Psoas muscle (tissue), 8 donors: ENCODE results near the gene GDF7. TPM values are rescaled to one million over a fixed set of nuclear protein-coding genes. Genes with fewer than 3 reads are reported as not detected.

ENCODE experiments used
- ATAC-seq, 4 donors: fragments of 200-7000 bp; cut with Tn5 transposase; one replicate each; pipeline ENCODE4 v1.9.1; 2020; ENCODE audit warnings: moderate library complexity in 3 of 4, mild to moderate bottlenecking in 2 of 4
- DNase-seq, 2 donors: peaks; one replicate each; pipeline ENCODE4 v3.0.0-alpha.2; 2020
- H3K27ac ChIP-seq: fragments of 200-600 bp; one replicate; pipeline ENCODE4 v1.8.0; 2022
- H3K27me3 ChIP-seq, 3 donors: fragments of 200-600 bp in 1 of 3; one replicate each; pipeline versions ENCODE4 v1.6.1 to v1.8.0; 2013 to 2022; ENCODE audit warnings: low read length in 2 of 3, mild to moderate bottlenecking in 2 of 3, moderate library complexity in 1 of 3; ENCODE audit not compliant: insufficient read depth in 3 of 3
- H3K36me3 ChIP-seq, 2 donors: fragments of 200-600 bp in 1 of 2; one replicate each; pipeline versions ENCODE4 v1.6.1 to v1.8.0; 2013 to 2022; ENCODE audit warnings: low read depth in 1 of 2, mild to moderate bottlenecking in 1 of 2, moderate library complexity in 1 of 2; ENCODE audit not compliant: insufficient read depth in 1 of 2
- H3K4me1 ChIP-seq: fragments of 200-600 bp; one replicate; pipeline ENCODE4 v1.8.0; 2022
- H3K4me3 ChIP-seq: fragments of 200-600 bp; one replicate; pipeline ENCODE4 v1.8.0; 2022; ENCODE audit warnings: mild to moderate bottlenecking
- H3K9me3 ChIP-seq: fragments of 200-600 bp; one replicate; pipeline ENCODE4 v1.8.0; 2022
- CTCF ChIP-seq: fragments of 200-600 bp; IDR thresholded peaks from one replicate; pipeline ENCODE4 v1.8.0; 2022; ENCODE audit warnings: antibody characterized with exemption
- WGBS, 3 donors: extraction: QIAGEN DNeasy Blood & Tissue Kit; methylation state at CpG; one replicate each; pipeline versions ENCODE4 v1.1.6 to v1.1.7; 2013; 5-methylcytosine and 5-hydroxymethylcytosine counted together
- intact Hi-C, 2 donors: fragments of 100-400 bp; cut with DNase I; formaldehyde crosslinking; loops; one replicate each; pipeline versions ENCODE4 v1.11.0 to v1.14.2; 2022
- polyA plus RNA-seq, 3 donors: library from polyadenylated mRNA; stranded (reverse); fragments of 200-250 nt; gene quantifications; one replicate each; pipeline ENCODE4 v1.2.3, GENCODE V29; 2013
- total RNA-seq, 4 donors: library from RNA; stranded (reverse); fragmentation: NEBNext Ultra II Directional in 2 of 4; extraction: Animal tissue kit (Norgen Biotek cat#: 25700) in 2 of 4; gene quantifications; one replicate each; pipeline versions ENCODE4 v1.2.1 to v1.2.4, GENCODE V29; 2021 to 2023
- donor health status: healthy with polysubstance abuse.
- donor health status: DM: no; HTN: no; CAD: no; lungs with moderate emphysema.
- donor health status: Bipolar disorder and iron deficiency.
- donor health status: healthy.
- donor health status: DM: yes; HTN: yes; CAD: no.
- donor health status: DM: no; HTN: no; CAD: no.
- donor health status: DM: no; HTN: no; CAD: no.
- donor health status: DM: yes; HTN: yes; CAD: no.

GDF7 gene
- total and polyA plus RNA-seq, 7 donors: 0.03 to 0.94 (median 0.04) TPM

GRCh38 chr2:20725782-20726181 is 58.8 kb downstream of the GDF7 start:
- no peaks in the 10 kb centered on the region for H3K9me3 ChIP-seq
- DNase-seq: no peak
- TF ChIP-seq CTCF: no peak
- intact Hi-C loops: no loop called here
- no peak overlapping the region for H3K4me3 ChIP-seq
- 92 to 95% (median 92%) methylated on average over 2 of the region's 2 CpGs for WGBS, 3 donors
- no peak for ATAC-seq
- H3K4me1 ChIP-seq: no peaks in the 10 kb centered on the region
- no peak overlapping the region for H3K27ac ChIP-seq
- no peaks in the 10 kb centered on the region for H3K36me3 ChIP-seq
- H3K27me3 ChIP-seq: no peaks in the 10 kb centered on the region

- no peaks in the 10 kb centered on the region for H3K36me3 ChIP-seq
- WGBS, 3 donors: 96 to 97% (median 97%) methylated on average over 5 of the region's 5 CpGs
Observed at GRCh38 chr2:20726913-20727312, 60.0 kb downstream of the GDF7 start.

GRCh38 chr2:20728114-20728758 is 61.3 kb downstream of the GDF7 start:
- no peak overlapping the region for H3K4me3 ChIP-seq
- H3K36me3 ChIP-seq: no peaks in the 10 kb centered on the region
- H3K9me3 ChIP-seq: no peaks in the 10 kb centered on the region
- H3K27ac ChIP-seq: no peak overlapping the region
- ATAC-seq (no peak), DNase-seq (no peak)
- H3K4me1 ChIP-seq: no peaks in the 10 kb centered on the region
- no peak for TF ChIP-seq CTCF
- intact Hi-C loops: no loop called here
- 43 to 57% (median 51%) methylated on average over 4 of the region's 4 CpGs for WGBS, 3 donors
- H3K27me3 ChIP-seq: no peaks in the 10 kb centered on the region

More at GRCh38 chr2:20726913-20727312, 60.0 kb downstream of the GDF7 start:
- H3K27ac ChIP-seq: no peak overlapping the region
- no peaks in the 10 kb centered on the region for H3K4me1 ChIP-seq
- intact Hi-C loops: no loop called here
- TF ChIP-seq CTCF: no peak
- ATAC-seq: no peak
- no peak for DNase-seq
- no peaks in the 10 kb centered on the region for H3K9me3 ChIP-seq
- no peaks in the 10 kb centered on the region for H3K27me3 ChIP-seq
- H3K4me3 ChIP-seq: no peak overlapping the region

Other genes with a start within 250 kb of the GDF7 start
- gene RHOB, start 220.1 kb upstream of the GDF7 start, total RNA-seq: 100 to 1,000 TPM; 111 to 370 (median 154) TPM
- gene RHOB, start 220.1 kb upstream of the GDF7 start, polyA plus RNA-seq: 100 to 1,000 TPM; 120 to 669 (median 345) TPM
- 10 to 100 TPM in 3 of 4 donors, 1 to 10 TPM in 1; 9.2 to 12.1 (median 11.4) TPM for gene HS1BP3, start 16.0 kb upstream of the GDF7 start, total RNA-seq
- 10 to 100 TPM; 12.6 to 20.6 (median 13.2) TPM for gene HS1BP3, start 16.0 kb upstream of the GDF7 start, polyA plus RNA-seq
- gene LDAH, start 156.0 kb downstream of the GDF7 start, total RNA-seq: 1 to 10 TPM; 1.2 to 1.9 (median 1.6) TPM
- gene LDAH, start 156.0 kb downstream of the GDF7 start, polyA plus RNA-seq: 1 to 10 TPM in 2 of 3 donors, under 1 TPM in 1; 0.56 to 1.9 (median 1.2) TPM